ENCODE measurements around the gene KIF5C. TPM values are rescaled to one million over a fixed set of nuclear protein-coding genes. Genes with fewer than 3 reads are reported as not detected.
A peak's percentile ranks its signal among the peaks of the same experiment; 100 is the strongest.

KIF5C gene
- total and polyA plus RNA-seq, 2 donors (not counting 1 experiment from before 2014, with no cell fraction given): 0.09 to 0.17 TPM

- H3K79me2 ChIP-seq (ENCODE audit: control insufficient read depth, insufficient read depth, low read length): no peaks in the 10 kb centered on the region
- no peak overlapping the region for H3K4me3 ChIP-seq (replicated peaks in 1 of 4; ENCODE audit: control extremely low read depth in 1 of 4, insufficient read depth in 1 of 4, low read depth in 3 of 4, low read length in 4 of 4)
- TF ChIP-seq EZH2 (IDR thresholded peaks at IDR 0.05; ENCODE audit: low read length, missing control alignments) (no peak), CTCF (conservative IDR thresholded peaks at IDR 0.05 in 1 of 2, IDR thresholded peaks at IDR 0.05 in 1 of 2; ENCODE audit: low read depth in 1 of 2, low read length in 2 of 2) (no peak)
- H3K9ac ChIP-seq (ENCODE audit: insufficient read depth, low read length): no peak overlapping the region
- H3K4me2 ChIP-seq (ENCODE audit: extremely low read depth, insufficient read depth, low read length): no peak overlapping the region
- no peaks in the 10 kb centered on the region for H4K20me1 ChIP-seq (ENCODE audit: control insufficient read depth, extremely low read depth, insufficient read depth, low read length)
- H2AFZ ChIP-seq (ENCODE audit: low read length): no peak overlapping the region
- no peak overlapping the region for H3K27ac ChIP-seq (ENCODE audit: insufficient read depth, low read length)
- H3K4me1 ChIP-seq (ENCODE audit: control insufficient read depth, extremely low read depth, insufficient read depth, low read length): no peaks in the 10 kb centered on the region
- no peaks in the 10 kb centered on the region for H3K36me3 ChIP-seq (ENCODE audit: control insufficient read depth, insufficient read depth, low read length)
- H3K27me3 ChIP-seq (ENCODE audit: control insufficient read depth, insufficient read depth, low read length): peaks cover 29% of the 10 kb centered on the region
- H3K9me3 ChIP-seq (ENCODE audit: control insufficient read depth, insufficient read depth, low read depth, low read length): no peaks in the 10 kb centered on the region
- DNase-seq (ENCODE audit: low read depth in 2 of 2): no peak
These were observed 161.7 kb downstream of the KIF5C start for GRCh38 chr2:149036507-149037293.

- H3K27ac ChIP-seq (ENCODE audit: insufficient read depth, low read length): no peak overlapping the region
- no peak overlapping the region for H3K9ac ChIP-seq (ENCODE audit: insufficient read depth, low read length)
- no peaks in the 10 kb centered on the region for H3K36me3 ChIP-seq (ENCODE audit: control insufficient read depth, insufficient read depth, low read length)
- DNase-seq (ENCODE audit: low read depth in 2 of 2): no peak
- no peaks in the 10 kb centered on the region for H4K20me1 ChIP-seq (ENCODE audit: control insufficient read depth, extremely low read depth, insufficient read depth, low read length)
- H3K4me3 ChIP-seq (replicated peaks in 1 of 4; ENCODE audit: control extremely low read depth in 1 of 4, insufficient read depth in 1 of 4, low read depth in 3 of 4, low read length in 4 of 4): no peak overlapping the region
- H3K4me2 ChIP-seq (ENCODE audit: extremely low read depth, insufficient read depth, low read length): no peak overlapping the region
- H3K9me3 ChIP-seq (ENCODE audit: control insufficient read depth, insufficient read depth, low read depth, low read length): no peaks in the 10 kb centered on the region
- no peak overlapping the region for H2AFZ ChIP-seq (ENCODE audit: low read length)
- TF ChIP-seq CTCF (conservative IDR thresholded peaks at IDR 0.05 in 1 of 2, IDR thresholded peaks at IDR 0.05 in 1 of 2; ENCODE audit: low read depth in 1 of 2, low read length in 2 of 2) (no peak), EZH2 (IDR thresholded peaks at IDR 0.05; ENCODE audit: low read length, missing control alignments) (no peak)
- peaks cover 29% of the 10 kb centered on the region for H3K27me3 ChIP-seq (ENCODE audit: control insufficient read depth, insufficient read depth, low read length)
- H3K4me1 ChIP-seq (ENCODE audit: control insufficient read depth, extremely low read depth, insufficient read depth, low read length): no peaks in the 10 kb centered on the region
- H3K79me2 ChIP-seq (ENCODE audit: control insufficient read depth, insufficient read depth, low read length): no peaks in the 10 kb centered on the region
These were observed 162.8 kb downstream of the KIF5C start for GRCh38 chr2:149037851-149038250.

DNA sequence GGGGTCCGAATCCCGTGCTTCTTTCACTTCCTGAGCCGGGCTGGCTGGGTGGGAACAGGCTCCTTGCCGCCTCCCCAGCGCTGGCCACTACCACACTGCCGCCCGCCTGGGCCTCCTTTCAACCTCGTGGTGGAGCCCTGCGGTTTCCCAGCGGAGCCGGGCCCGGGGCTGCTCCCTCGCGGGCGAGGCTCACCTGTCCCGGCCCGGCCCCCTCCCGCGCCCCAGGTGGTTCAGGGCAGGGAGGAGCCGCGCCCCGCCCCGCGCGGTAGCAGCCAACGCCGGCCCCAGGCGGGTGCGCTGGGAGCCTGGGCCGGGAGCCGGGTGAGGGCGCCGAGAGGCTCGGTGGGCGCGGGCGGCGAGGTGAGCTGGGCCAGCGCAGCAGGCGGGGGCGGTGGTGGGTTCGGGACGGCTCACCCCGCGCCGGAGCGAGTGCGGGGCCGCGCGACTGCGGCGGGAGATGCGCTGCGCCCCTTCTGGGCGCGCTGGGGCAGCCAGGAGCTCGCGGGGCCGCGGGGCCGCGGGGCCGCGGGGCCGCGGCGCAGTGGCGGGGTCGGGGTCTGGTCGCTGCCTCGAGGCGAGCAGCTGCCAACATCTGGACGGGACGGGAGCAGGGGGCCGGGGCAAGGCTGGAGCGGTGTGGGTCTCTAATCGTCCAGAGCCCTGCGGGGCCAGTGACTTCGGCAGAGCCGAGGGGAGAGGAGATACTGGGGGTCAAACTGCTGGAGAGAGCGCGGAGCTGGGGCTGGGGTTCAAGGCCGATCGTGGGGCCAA is 163.6 kb downstream of the KIF5C start, which contains the start of gene LYPD6B:
LYPD6B (plus strand) TSS at position 258 of the 771 bp plus-strand sequence. CDS start 92,250 bp downstream, outside the sequence.
- TF ChIP-seq CTCF (conservative IDR thresholded peaks at IDR 0.05 in 1 of 2, IDR thresholded peaks at IDR 0.05 in 1 of 2; ENCODE audit: low read depth in 1 of 2, low read length in 2 of 2) (no peak), EZH2 (IDR thresholded peaks at IDR 0.05; ENCODE audit: low read length, missing control alignments) (peak; percentile 57)
- Histone ChIP-seq H3K79me2 (ENCODE audit: control insufficient read depth, insufficient read depth, low read length) (no peaks in the 10 kb centered on the region), H3K4me2 (ENCODE audit: extremely low read depth, insufficient read depth, low read length) (peak within 1 kb of the TSS; percentile 8), H3K36me3 (ENCODE audit: control insufficient read depth, insufficient read depth, low read length) (no peaks in the 10 kb centered on the region), H3K4me3 (replicated peaks in 1 of 4; ENCODE audit: control extremely low read depth in 1 of 4, insufficient read depth in 1 of 4, low read depth in 3 of 4, low read length in 4 of 4) (peak within 1 kb of the TSS in 2 of 4 experiments; percentile 12 to 17), H3K9ac (ENCODE audit: insufficient read depth, low read length) (no peak within 1 kb of the TSS), H3K9me3 (ENCODE audit: control insufficient read depth, insufficient read depth, low read depth, low read length) (no peaks in the 10 kb centered on the region), H3K27ac (ENCODE audit: insufficient read depth, low read length) (no peak within 1 kb of the TSS), H4K20me1 (ENCODE audit: control insufficient read depth, extremely low read depth, insufficient read depth, low read length) (no peaks in the 10 kb centered on the region), H3K27me3 (ENCODE audit: control insufficient read depth, insufficient read depth, low read length) (peaks cover 29% of the 10 kb centered on the region), H2AFZ (ENCODE audit: low read length) (no peak within 1 kb of the TSS), H3K4me1 (ENCODE audit: control insufficient read depth, extremely low read depth, insufficient read depth, low read length) (no peaks in the 10 kb centered on the region)
- DNase-seq (ENCODE audit: low read depth in 2 of 2): no peak

Measured in fibroblast of lung (primary cell).